Stomach (tissue), 9 donors: Measurements from ENCODE around the gene USP14. TPM values are rescaled to one million over a fixed set of nuclear protein-coding genes. Genes with fewer than 3 reads are reported as not detected.

Source experiments
- DNase-seq, 2 donors: peaks; one replicate each; pipeline versions ENCODE4 v3.0.0 to v3.0.0-alpha.2; 2013 to 2019
- H3K27ac ChIP-seq, 5 donors: fragments of 200-600 bp in 4 of 5; sonication (generic) in 4 of 5; one replicate each; pipeline ENCODE4 v1.5.1; 2013 to 2019; ENCODE audit warnings: mild to moderate bottlenecking in 1 of 5, moderate library complexity in 1 of 5
- H3K27me3 ChIP-seq, 3 donors: fragments of 200-600 bp; sonication (generic); one replicate each; pipeline ENCODE4 v1.5.1; 2017 to 2019; ENCODE audit warnings: mixed run types in 1 of 3
- H3K36me3 ChIP-seq, 4 donors: fragments of 200-600 bp; sonication (generic); 1 replicate in 3 of 4; 2 replicates in 1 of 4; pipeline ENCODE4 v1.5.1; 2016 to 2019
- H3K4me1 ChIP-seq, 4 donors: fragments of 200-600 bp; sonication (generic); one replicate each; pipeline ENCODE4 v1.5.1; 2016 to 2019
- H3K4me3 ChIP-seq, 4 donors: fragments of 200-600 bp; sonication (generic) in 3 of 4; one replicate each; pipeline ENCODE4 v1.5.1; 2016 to 2019; ENCODE audit warnings: mild to moderate bottlenecking in 1 of 4
- H3K9me3 ChIP-seq, 4 donors: fragments of 200-600 bp; sonication (generic); one replicate each; pipeline ENCODE4 v1.5.1; 2016 to 2019
- EP300 ChIP-seq: sonication (generic); formaldehyde crosslinking; IDR thresholded peaks from one replicate; pipeline ENCODE4 v1.6.1; 2017; ENCODE audit warnings: antibody characterized with exemption
- POLR2A ChIP-seq, 4 donors: fragments of 450-650 bp; IDR thresholded peaks; one replicate each; pipeline ENCODE4 v1.6.1; 2016; ENCODE audit warnings: antibody characterized with exemption in 4 of 4, control low read depth in 2 of 4, mild to moderate bottlenecking in 1 of 4, moderate library complexity in 1 of 4
- POLR2AphosphoS5 ChIP-seq, 3 donors: sonication (generic); formaldehyde crosslinking; IDR thresholded peaks; one replicate each; pipeline ENCODE4 v1.6.1; 2016; ENCODE audit warnings: antibody characterized with exemption in 3 of 3
- WGBS, 5 donors: extraction: QIAGEN DNeasy Blood & Tissue Kit in 3 of 5; methylation state at CpG; one replicate each; pipeline versions ENCODE4 v1.1.5 to v1.1.7; 2013 to 2018; 5-methylcytosine and 5-hydroxymethylcytosine counted together
- intact Hi-C: fragments of 100-400 bp; cut with DNase I; formaldehyde crosslinking; loops from one replicate; pipeline ENCODE4 v1.15.1; 2023; ENCODE audit warnings: low total_unique reads
- polyA plus RNA-seq, 3 donors: library from polyadenylated mRNA; stranded (reverse); fragments of 200-250 nt; gene quantifications; one replicate each; pipeline ENCODE4 v1.2.3, GENCODE V29; 2013
- total RNA-seq, 5 donors: library from RNA; depleted of rRNA; stranded (reverse); fragments of >200 nt; gene quantifications; one replicate each; pipeline versions ENCODE4 v1.1.0 to v1.2.3, GENCODE V29; 2014 to 2016
- TF ChIP-seq, protein P1 (sequence below), 7 experiments: fragments of 450-650 bp in 4 of 7; fragments of 200-600 bp in 3 of 7; sonication (generic) in 3 of 7; IDR thresholded peaks; one replicate each; pipeline ENCODE4 v1.5.1; 2016 to 2019; ENCODE audit warnings: antibody characterized with exemption in 7 of 7, control low read depth in 2 of 7, mild to moderate bottlenecking in 1 of 7
- donor health status: healthy with polysubstance abuse.
- donor health status: Bipolar disorder and iron deficiency.
- donor health status: healthy.

Gene USP14
- total and polyA plus RNA-seq, 8 donors = 10.4 to 59.3 (median 16.2) TPM

DNA sequence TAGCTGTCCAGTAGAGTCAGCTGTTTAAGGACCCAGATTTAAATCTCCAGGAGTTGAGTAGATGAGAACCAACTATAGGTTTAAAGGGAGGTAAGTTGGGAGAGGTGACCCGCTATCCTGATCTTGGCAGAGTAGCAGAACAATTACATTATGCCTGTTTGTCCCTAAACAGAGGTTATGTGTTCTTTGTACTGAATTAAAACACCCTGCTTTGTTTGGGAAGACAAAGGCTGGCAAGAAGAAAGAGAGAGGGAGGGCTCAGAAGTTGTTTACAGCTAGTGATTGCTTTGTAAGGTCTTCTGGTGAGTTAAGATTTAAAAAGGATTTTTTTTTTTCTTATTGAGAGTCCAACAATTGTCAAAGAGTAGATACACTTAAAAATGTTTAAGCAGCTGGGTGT, 37.3 kb downstream of the USP14 start:
- intact Hi-C loops = no loop called here

GRCh38 chr18:199214-199613, 40.9 kb downstream of the USP14 start:
- H3K27me3 ChIP-seq = no peaks in the 10 kb centered on the region
- no peak for TF ChIP-seq POLR2A (IDR thresholded peaks at IDR 0.05)
- TF ChIP-seq, protein P1, sequence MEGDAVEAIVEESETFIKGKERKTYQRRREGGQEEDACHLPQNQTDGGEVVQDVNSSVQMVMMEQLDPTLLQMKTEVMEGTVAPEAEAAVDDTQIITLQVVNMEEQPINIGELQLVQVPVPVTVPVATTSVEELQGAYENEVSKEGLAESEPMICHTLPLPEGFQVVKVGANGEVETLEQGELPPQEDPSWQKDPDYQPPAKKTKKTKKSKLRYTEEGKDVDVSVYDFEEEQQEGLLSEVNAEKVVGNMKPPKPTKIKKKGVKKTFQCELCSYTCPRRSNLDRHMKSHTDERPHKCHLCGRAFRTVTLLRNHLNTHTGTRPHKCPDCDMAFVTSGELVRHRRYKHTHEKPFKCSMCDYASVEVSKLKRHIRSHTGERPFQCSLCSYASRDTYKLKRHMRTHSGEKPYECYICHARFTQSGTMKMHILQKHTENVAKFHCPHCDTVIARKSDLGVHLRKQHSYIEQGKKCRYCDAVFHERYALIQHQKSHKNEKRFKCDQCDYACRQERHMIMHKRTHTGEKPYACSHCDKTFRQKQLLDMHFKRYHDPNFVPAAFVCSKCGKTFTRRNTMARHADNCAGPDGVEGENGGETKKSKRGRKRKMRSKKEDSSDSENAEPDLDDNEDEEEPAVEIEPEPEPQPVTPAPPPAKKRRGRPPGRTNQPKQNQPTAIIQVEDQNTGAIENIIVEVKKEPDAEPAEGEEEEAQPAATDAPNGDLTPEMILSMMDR (IDR thresholded peaks at IDR 0.05) = no peak
- no peak for TF ChIP-seq EP300
- TF ChIP-seq POLR2AphosphoS5 (IDR thresholded peaks at IDR 0.05) = no peak
- intact Hi-C loops = no loop called here
- peaks cover 0 to 5% (median 0%) of the 10 kb centered on the region in 4 donors for H3K4me1 ChIP-seq
- peaks cover 7 to 82% (median 77%) of the 10 kb centered on the region in 4 donors for H3K36me3 ChIP-seq
- no peak overlapping the region for H3K27ac ChIP-seq
- no peak for DNase-seq
- no peak overlapping the region for H3K4me3 ChIP-seq
- WGBS, 5 donors = 76 to 97% (median 85%) methylated on average over 3 of the region's 3 CpGs
- no peaks in the 10 kb centered on the region for H3K9me3 ChIP-seq

More for the DNA sequence above, 37.3 kb downstream of the USP14 start:
- TF ChIP-seq, protein P1 (IDR thresholded peaks at IDR 0.05) = no peak
- TF ChIP-seq EP300 = no peak
- TF ChIP-seq POLR2A (IDR thresholded peaks at IDR 0.05) = no peak
- TF ChIP-seq POLR2AphosphoS5 (IDR thresholded peaks at IDR 0.05) = no peak
- no peak for DNase-seq
- WGBS, 5 donors = 83 to 91% (median 90%) methylated on average over 1 of the region's 1 CpG
- H3K4me1 ChIP-seq = peaks cover 0 to 14% (median 6%) of the 10 kb centered on the region in 4 donors
- H3K4me3 ChIP-seq = no peak overlapping the region
- H3K27me3 ChIP-seq = no peaks in the 10 kb centered on the region
- peaks cover 7 to 57% (median 45%) of the 10 kb centered on the region in 4 donors for H3K36me3 ChIP-seq
- H3K27ac ChIP-seq = no peak overlapping the region
- H3K9me3 ChIP-seq = no peaks in the 10 kb centered on the region

- intact Hi-C loops = no loop called here
- H3K9me3 ChIP-seq = no peaks in the 10 kb centered on the region
- no peak for TF ChIP-seq POLR2AphosphoS5 (IDR thresholded peaks at IDR 0.05)
- H3K27me3 ChIP-seq = no peaks in the 10 kb centered on the region
- H3K4me3 ChIP-seq = no peak overlapping the region
- WGBS, 5 donors = 88 to 94% (median 90%) methylated on average over 2 of the region's 2 CpGs
- DNase-seq = no peak
- peaks cover 10 to 85% (median 83%) of the 10 kb centered on the region in 4 donors for H3K36me3 ChIP-seq
- no peak overlapping the region for H3K27ac ChIP-seq
- H3K4me1 ChIP-seq = peaks cover 0 to 5% (median 0%) of the 10 kb centered on the region in 4 donors
These were observed 41.4 kb downstream of the USP14 start for GRCh38 chr18:199768-200167.

GRCh38 chr18:210075-210474, 51.7 kb downstream of the USP14 start:
- no peak for TF ChIP-seq POLR2AphosphoS5 (IDR thresholded peaks at IDR 0.05)
- TF ChIP-seq POLR2A (IDR thresholded peaks at IDR 0.05) = no peak
- TF ChIP-seq, protein P1 (IDR thresholded peaks at IDR 0.05) = no peak
- no peak for TF ChIP-seq EP300
- no peaks in the 10 kb centered on the region for H3K9me3 ChIP-seq
- H3K36me3 ChIP-seq = peaks cover 27 to 90% (median 87%) of the 10 kb centered on the region in 4 donors
- DNase-seq = no peak
- H3K4me3 ChIP-seq = no peak overlapping the region
- 41 to 63% (median 50%) methylated on average over 1 of the region's 1 CpG for WGBS, 5 donors
- H3K4me1 ChIP-seq = no peaks in the 10 kb centered on the region
- intact Hi-C loops = no loop called here
- no peaks in the 10 kb centered on the region for H3K27me3 ChIP-seq
- H3K27ac ChIP-seq = no peak overlapping the region

GRCh38 chr18:210733-211132, 52.4 kb downstream of the USP14 start:
- Histone ChIP-seq H3K9me3 (no peaks in the 10 kb centered on the region), H3K4me1 (no peaks in the 10 kb centered on the region), H3K4me3 (no peak overlapping the region), H3K36me3 (peaks cover 31 to 90% (median 87%) of the 10 kb centered on the region in 4 donors), H3K27me3 (no peaks in the 10 kb centered on the region), H3K27ac (no peak overlapping the region)
- TF ChIP-seq POLR2A (IDR thresholded peaks at IDR 0.05) = no peak
- TF ChIP-seq, protein P1 (IDR thresholded peaks at IDR 0.05) = no peak
- TF ChIP-seq POLR2AphosphoS5 (IDR thresholded peaks at IDR 0.05) = no peak
- TF ChIP-seq EP300 = no peak
- intact Hi-C loops = no loop called here
- DNase-seq = no peak
- 92 to 95% (median 93%) methylated on average over 4 of the region's 4 CpGs for WGBS, 5 donors
